HEK293T (cell line): ENCODE data around the gene MAP2K5.

Experiments
- CTCF ChIA-PET: fragments of 350-600 bp; formaldehyde crosslinking; extraction: SDS; loops from one replicate; lab custom pipeline; 2021; ENCODE audit warnings: antibody characterized with exemption, inconsistent platforms; lab: Yijun Ruan, JAX
- POLR2A ChIA-PET: fragments of 350-600 bp; formaldehyde crosslinking; extraction: SDS; loops from one replicate; lab custom pipeline; 2020; ENCODE audit warnings: antibody characterized with exemption, inconsistent platforms; lab: Yijun Ruan, JAX
- DNase-seq: peaks from one replicate; pipeline ENCODE4 v3.0.0; 2012; ENCODE audit warnings: mixed read lengths; ENCODE audit errors: extremely low spot score
- ARNT ChIP-seq: fragments of 450-650 bp; IDR thresholded peaks from 2 replicates; pipeline ENCODE4 v1.6.1; 2017; ENCODE audit warnings: mild to moderate bottlenecking
- BHLHE40 ChIP-seq: fragments of 450-650 bp; IDR thresholded peaks from 2 replicates; pipeline ENCODE4 v1.6.1; 2016; ENCODE audit warnings: mild to moderate bottlenecking, moderate library complexity, borderline replicate concordance
- CTBP1 ChIP-seq: fragments of 450-650 bp; IDR thresholded peaks from 2 replicates; pipeline ENCODE4 v1.6.1; 2016; ENCODE audit warnings: borderline replicate concordance
- ELF4 ChIP-seq: fragments of 450-650 bp; IDR thresholded peaks from 2 replicates; pipeline ENCODE4 v1.6.1; 2017; ENCODE audit warnings: antibody characterized with exemption
- FOXA1 ChIP-seq: fragments of 450-650 bp; IDR thresholded peaks from 2 replicates; pipeline ENCODE4 v1.6.1; 2016; ENCODE audit warnings: mild to moderate bottlenecking
- FOXK2 ChIP-seq: fragments of 450-650 bp; IDR thresholded peaks from 2 replicates; pipeline ENCODE4 v1.6.1; 2016; ENCODE audit warnings: mild to moderate bottlenecking
- FOXM1 ChIP-seq: fragments of 450-650 bp; IDR thresholded peaks from 2 replicates; pipeline ENCODE4 v1.6.1; 2017; ENCODE audit warnings: mild to moderate bottlenecking, borderline replicate concordance
- HDGF ChIP-seq: fragments of 450-650 bp; IDR thresholded peaks from 2 replicates; pipeline ENCODE4 v1.6.1; 2017; ENCODE audit warnings: antibody characterized with exemption, borderline replicate concordance
- L3MBTL2 ChIP-seq: fragments of 450-650 bp; conservative IDR thresholded peaks from 2 replicates; pipeline ENCODE4 v1.6.1; 2016; ENCODE audit warnings: mild to moderate bottlenecking
- LEF1 ChIP-seq: fragments of 450-650 bp; IDR thresholded peaks from 2 replicates; pipeline ENCODE4 v1.6.1; 2017; ENCODE audit warnings: mild to moderate bottlenecking, borderline replicate concordance
- NFRKB ChIP-seq: fragments of 450-650 bp; IDR thresholded peaks from 2 replicates; pipeline ENCODE4 v1.6.1; 2016; ENCODE audit warnings: mild to moderate bottlenecking, moderate library complexity
- SP1 ChIP-seq: fragments of 450-650 bp; IDR thresholded peaks from 2 replicates; pipeline ENCODE4 v1.6.1; 2017
- SUZ12 ChIP-seq: fragments of 450-650 bp; IDR thresholded peaks from 2 replicates; pipeline ENCODE4 v1.6.1; 2016; ENCODE audit warnings: mild to moderate bottlenecking
- TARDBP ChIP-seq: fragments of 450-650 bp; IDR thresholded peaks from 2 replicates; pipeline ENCODE4 v1.6.1; 2016
- ZNF384 ChIP-seq: fragments of 450-650 bp; IDR thresholded peaks from 2 replicates; pipeline ENCODE4 v1.6.1; 2016
- TF ChIP-seq, protein P1 (sequence below): fragments of 450-650 bp; IDR thresholded peaks from 2 replicates; pipeline ENCODE4 v1.6.1; 2016

MAP2K5 gene

DNA sequence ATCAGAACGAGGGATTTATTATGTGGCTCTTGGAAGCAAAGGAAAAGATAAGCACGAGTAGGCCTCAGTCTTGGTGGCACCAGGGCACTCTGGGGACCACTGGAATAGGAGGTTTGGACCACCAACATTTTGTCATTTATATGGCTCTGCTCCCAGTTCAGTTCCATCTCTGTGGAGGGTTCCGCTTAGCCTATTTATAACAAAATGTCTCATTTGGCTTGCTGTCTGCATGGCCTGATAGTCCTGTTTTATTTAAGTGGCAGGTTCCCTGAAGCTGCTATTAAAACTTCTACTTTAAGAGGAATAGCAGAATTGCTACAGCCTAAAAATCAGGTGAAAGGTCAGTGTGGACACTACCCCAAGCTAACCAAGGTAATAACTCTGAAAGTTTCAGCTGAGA is 27.2 kb downstream of the MAP2K5 start:
- TF ChIP-seq SUZ12 (no peak), TARDBP (no peak), ARNT (no peak), HDGF (no peak), CTBP1 (no peak), FOXA1 (no peak), NFRKB (no peak), BHLHE40 (no peak), LEF1 (no peak), ZNF384 (no peak), SP1 (no peak), ELF4 (no peak)
- TF ChIP-seq, protein P1, sequence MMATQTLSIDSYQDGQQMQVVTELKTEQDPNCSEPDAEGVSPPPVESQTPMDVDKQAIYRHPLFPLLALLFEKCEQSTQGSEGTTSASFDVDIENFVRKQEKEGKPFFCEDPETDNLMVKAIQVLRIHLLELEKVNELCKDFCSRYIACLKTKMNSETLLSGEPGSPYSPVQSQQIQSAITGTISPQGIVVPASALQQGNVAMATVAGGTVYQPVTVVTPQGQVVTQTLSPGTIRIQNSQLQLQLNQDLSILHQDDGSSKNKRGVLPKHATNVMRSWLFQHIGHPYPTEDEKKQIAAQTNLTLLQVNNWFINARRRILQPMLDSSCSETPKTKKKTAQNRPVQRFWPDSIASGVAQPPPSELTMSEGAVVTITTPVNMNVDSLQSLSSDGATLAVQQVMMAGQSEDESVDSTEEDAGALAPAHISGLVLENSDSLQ, result no peak
- ChIA-PET POLR2A (no interaction called here), CTCF (no interaction called here)
- DNase-seq, result no peak

DNA sequence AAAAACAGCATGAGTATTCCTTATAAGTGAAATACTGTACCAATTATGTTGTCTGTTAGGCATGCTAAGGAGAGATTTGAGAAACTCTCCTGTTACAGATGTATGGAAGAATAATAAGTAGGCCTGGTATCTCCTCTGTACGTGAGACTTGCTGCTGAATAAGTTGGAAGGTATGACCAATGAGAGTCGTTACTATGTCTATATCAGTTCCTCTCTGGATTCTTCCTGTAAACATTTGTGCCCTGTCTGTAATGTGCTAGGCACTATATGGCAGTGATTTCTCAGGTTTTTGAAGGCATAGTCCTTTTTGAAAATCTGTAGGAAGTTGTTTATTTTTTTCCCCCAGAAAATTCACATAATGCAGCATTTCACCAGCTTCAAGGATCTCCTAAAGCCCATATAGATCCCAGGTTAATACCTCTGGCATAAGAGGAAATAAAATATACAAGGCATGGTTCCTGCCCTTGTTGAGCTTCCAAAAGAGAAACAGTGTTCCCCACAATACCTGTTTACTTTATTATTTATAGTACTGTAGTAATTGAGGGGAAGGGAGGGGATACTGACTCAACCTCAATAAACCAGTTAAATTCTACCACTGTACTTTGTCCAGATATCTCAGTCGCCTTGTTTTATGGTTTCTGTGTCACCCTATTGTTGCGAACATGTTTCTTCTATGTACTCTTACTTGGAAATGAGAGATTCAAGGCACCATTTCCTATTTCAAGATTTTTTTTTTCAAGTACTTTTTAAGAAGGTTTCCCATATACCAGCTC is 28.6 kb downstream of the MAP2K5 start:
- TF ChIP-seq FOXK2, result no peak
- TF ChIP-seq ARNT, result no peak
- TF ChIP-seq L3MBTL2, result no peak
- no peak for TF ChIP-seq LEF1
- TF ChIP-seq ELF4, result no peak
- TF ChIP-seq ZNF384, result no peak
- TF ChIP-seq FOXA1, result no peak
- TF ChIP-seq FOXM1, result no peak
- TF ChIP-seq HDGF, result no peak
- no peak for TF ChIP-seq SUZ12
- TF ChIP-seq NFRKB, result no peak
- TF ChIP-seq TARDBP, result no peak
- TF ChIP-seq SP1, result no peak
- TF ChIP-seq, protein P1, result no peak
- TF ChIP-seq CTBP1, result no peak
- no peak for TF ChIP-seq BHLHE40
- CTCF ChIA-PET, result interaction anchor here (1.2 kb wide), 1 partner anchor 16 kb away, joined by 3 read pairs; no protein-coding TSS in a partner anchor

GRCh38 chr15:67571648-67572415 is 29.3 kb downstream of the MAP2K5 start:
- ChIA-PET CTCF (interaction anchor here (1.2 kb wide), 1 partner anchor 17 kb away, joined by 3 read pairs; no protein-coding TSS in a partner anchor), POLR2A (interaction anchor here (1.0 kb wide), 1 partner anchor 29 kb away, joined by 4 read pairs; the partner anchor contains the start of gene MAP2K5)
- TF ChIP-seq ZNF384 (no peak), TARDBP (no peak), SP1 (no peak), HDGF (no peak), ELF4 (no peak), BHLHE40 (no peak), LEF1 (no peak)
- TF ChIP-seq, protein P1, result no peak

More for the DNA sequence above, 28.6 kb downstream of the MAP2K5 start:
- no peak for DNase-seq
- POLR2A ChIA-PET, result interaction anchor here (1.0 kb wide), 1 partner anchor 29 kb away, joined by 4 read pairs; the partner anchor contains the start of gene MAP2K5

GRCh38 chr15:67573194-67573593 is 30.7 kb downstream of the MAP2K5 start:
- TF ChIP-seq TARDBP, result no peak
- TF ChIP-seq HDGF, result no peak
- ChIA-PET CTCF (interaction anchor here (0.6 kb wide), 1 partner anchor 10 kb away, joined by 3 read pairs; no protein-coding TSS in a partner anchor), POLR2A (no interaction called here)
- no peak for DNase-seq

More at GRCh38 chr15:67571648-67572415, 29.3 kb downstream of the MAP2K5 start:
- no peak for DNase-seq

DNA sequence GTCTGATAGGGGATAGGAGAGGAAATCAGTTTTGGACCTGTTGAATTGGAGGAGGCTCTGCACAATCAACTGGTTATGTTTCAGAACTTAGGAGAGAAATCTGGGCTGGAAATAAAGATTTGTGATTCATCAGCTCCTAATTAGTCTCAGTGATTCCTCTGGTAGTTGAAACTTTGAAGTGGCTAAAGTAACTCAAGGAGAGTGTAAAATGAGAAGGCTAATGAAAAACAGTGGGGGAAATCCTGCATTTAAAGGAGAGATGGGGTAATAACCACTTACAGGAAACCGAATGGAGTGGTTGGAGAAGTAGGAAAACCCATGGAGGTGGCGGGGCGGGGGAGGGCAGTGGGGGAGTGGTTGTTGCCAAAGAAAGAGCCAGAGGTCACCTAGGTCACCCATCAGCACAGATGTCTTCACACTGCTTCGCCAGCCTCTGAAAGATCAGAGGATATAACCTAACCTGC is 32.6 kb downstream of the MAP2K5 start:
- ChIA-PET CTCF (no interaction called here), POLR2A (no interaction called here)
- TF ChIP-seq BHLHE40 (no peak), FOXA1 (no peak), SP1 (no peak), HDGF (no peak), L3MBTL2 (no peak), CTBP1 (no peak), FOXK2 (no peak), NFRKB (no peak), ZNF384 (no peak), LEF1 (no peak), ARNT (no peak), FOXM1 (no peak), TARDBP (no peak), SUZ12 (no peak), ELF4 (no peak)
- TF ChIP-seq, protein P1, result no peak
- no peak for DNase-seq
